SU-DHL-6 (cell line): Measurements from ENCODE around the gene SEC16A.

Source experiments
- H2AFZ ChIP-seq: fragments of 200-600 bp; sonication (generic); 2 replicates; pipeline ENCODE4 v1.6.1; 2014; ENCODE audit warnings: low read depth, mild to moderate bottlenecking, moderate library complexity, mixed read lengths, antibody characterized with exemption, low read length; ENCODE audit not compliant: severe bottlenecking
- H3F3A ChIP-seq: fragments of 200-600 bp; shearing (Covaris generic); 2 replicates; pipeline ENCODE4 v1.6.0; 2016; ENCODE audit warnings: antibody characterized with exemption, mild to moderate bottlenecking; ENCODE audit not compliant: insufficient read depth
- H3K27ac ChIP-seq: fragments of 200-600 bp; sonication (generic); 2 replicates; pipeline ENCODE4 v1.5.1; 2016; ENCODE audit warnings: low read depth, mild to moderate bottlenecking, low read length, moderate library complexity, mixed read lengths
- H3K27me3 ChIP-seq: fragments of 200-600 bp; sonication (generic), shearing (Covaris generic); 2 replicates; pipeline ENCODE4 v1.6.0; 2014; ENCODE audit warnings: mild to moderate bottlenecking, low read length
- H3K36me3 ChIP-seq: fragments of 200-600 bp; sonication (generic); 2 replicates; pipeline ENCODE4 v1.6.1; 2014; ENCODE audit warnings: mild to moderate bottlenecking, low read length, mixed read lengths
- H3K4me2 ChIP-seq: fragments of 300-600, 200-600 bp; shearing (Covaris generic), sonication (generic); 2 replicates; pipeline ENCODE4 v1.6.0; 2014; ENCODE audit warnings: low read length, low read depth, mild to moderate bottlenecking; ENCODE audit not compliant: poor library complexity, severe bottlenecking
- H3K4me3 ChIP-seq: fragments of 200-600 bp; sonication (generic); 2 replicates; pipeline ENCODE4 v1.5.1; 2014; ENCODE audit warnings: antibody characterized with exemption, low read length, mild to moderate bottlenecking, mixed read lengths; ENCODE audit not compliant: insufficient read depth, poor library complexity, severe bottlenecking
- H3K79me2 ChIP-seq: fragments of 200-600 bp; sonication (generic); 2 replicates; pipeline ENCODE4 v1.6.1; 2014; ENCODE audit warnings: mild to moderate bottlenecking, low read length, moderate library complexity; ENCODE audit not compliant: insufficient read depth
- H3K9ac ChIP-seq: fragments of 200-600 bp; sonication (generic); 2 replicates; pipeline ENCODE4 v1.7.0; 2014; ENCODE audit warnings: mild to moderate bottlenecking, low read length
- H3K9me2 ChIP-seq: fragments of 200-600 bp; sonication (generic); replicated peaks from 2 replicates; pipeline ENCODE4 v1.6.1; 2014; ENCODE audit warnings: low read length; ENCODE audit not compliant: insufficient read depth
- H3K9me3 ChIP-seq: fragments of 200-600 bp; sonication (generic); 2 replicates; pipeline ENCODE4 v1.6.1; 2014; ENCODE audit warnings: low read length, mixed read lengths; ENCODE audit not compliant: insufficient read depth
- H4K20me1 ChIP-seq: fragments of 200-600 bp; sonication (generic); 2 replicates; pipeline ENCODE4 v1.6.1; 2014; ENCODE audit warnings: low read depth, mild to moderate bottlenecking, antibody characterized with exemption, low read length, moderate library complexity, mixed read lengths
- CTCF ChIP-seq: fragments of 200-600 bp; sonication (generic); IDR thresholded peaks from one replicate; pipeline ENCODE4 v1.5.1; 2017; ENCODE audit warnings: antibody characterized with exemption, mild to moderate bottlenecking, low read length, moderate library complexity; ENCODE audit not compliant: insufficient read depth, poor library complexity, severe bottlenecking
- EZH2phosphoT487 ChIP-seq: fragments of 200-600 bp; sonication (generic), shearing (Covaris generic); conservative IDR thresholded peaks from 2 replicates; pipeline ENCODE4 v1.6.1; 2018; ENCODE audit warnings: mild to moderate bottlenecking, antibody characterized with exemption, low read length, moderate library complexity, mixed read lengths

SEC16A gene

GRCh38 chr9:136495238-136495800 lies 12.5 kb upstream of the SEC16A start:
- Histone ChIP-seq H4K20me1 (no peaks in the 10 kb centered on the region), H3K4me3 (no peak overlapping the region), H3K27me3 (no peaks in the 10 kb centered on the region), H3K79me2 (no peaks in the 10 kb centered on the region), H3K9me3 (no peaks in the 10 kb centered on the region), H3K4me2 (no peak overlapping the region), H3K27ac (no peak overlapping the region), H3K9ac (no peak overlapping the region), H2AFZ (no peak overlapping the region), H3K36me3 (no peaks in the 10 kb centered on the region), H3F3A (no peaks in the 10 kb centered on the region), H3K9me2 (no peaks in the 10 kb centered on the region)
- no peak for TF ChIP-seq EZH2phosphoT487
- no peak for TF ChIP-seq CTCF

GRCh38 chr9:136494531-136495215 lies 11.8 kb upstream of the SEC16A start:
- Histone ChIP-seq H3K9ac (no peak overlapping the region), H3K27ac (no peak overlapping the region)

GRCh38 chr9:136494012-136494411 lies 11.2 kb upstream of the SEC16A start:
- H3K36me3 ChIP-seq: no peaks in the 10 kb centered on the region
- H3K9ac ChIP-seq: no peak overlapping the region

More at GRCh38 chr9:136494531-136495215, 11.8 kb upstream of the SEC16A start:
- Histone ChIP-seq H3K9me3 (no peaks in the 10 kb centered on the region), H3K79me2 (no peaks in the 10 kb centered on the region), H3K4me3 (no peak overlapping the region), H3F3A (no peaks in the 10 kb centered on the region), H3K36me3 (no peaks in the 10 kb centered on the region), H2AFZ (no peak overlapping the region), H3K9me2 (no peaks in the 10 kb centered on the region), H3K4me2 (no peak overlapping the region), H4K20me1 (no peaks in the 10 kb centered on the region), H3K27me3 (no peaks in the 10 kb centered on the region)
- TF ChIP-seq CTCF (no peak), EZH2phosphoT487 (no peak)

More at GRCh38 chr9:136494012-136494411, 11.2 kb upstream of the SEC16A start:
- no peaks in the 10 kb centered on the region for H3F3A ChIP-seq
- no peaks in the 10 kb centered on the region for H3K79me2 ChIP-seq
- H4K20me1 ChIP-seq: no peaks in the 10 kb centered on the region
- no peaks in the 10 kb centered on the region for H3K27me3 ChIP-seq
- no peaks in the 10 kb centered on the region for H3K9me3 ChIP-seq
- no peak overlapping the region for H3K27ac ChIP-seq
- H3K4me2 ChIP-seq: no peak overlapping the region
- no peak overlapping the region for H2AFZ ChIP-seq
- TF ChIP-seq CTCF: no peak
- H3K9me2 ChIP-seq: no peaks in the 10 kb centered on the region
- no peak overlapping the region for H3K4me3 ChIP-seq
